Smooth muscle cell (in vitro differentiated cells): ENCODE measurements around the gene MEIS2. TPM values are rescaled to one million over a fixed set of nuclear protein-coding genes. Genes with fewer than 3 reads are reported as not detected.
A peak's percentile ranks its signal among the peaks of the same experiment; 100 is the strongest.

Experiments
- DNase-seq: peaks from one replicate; lab custom pipeline; 2025; ENCODE audit not compliant: unreplicated experiment; lab: John Stamatoyannopoulos, UW
- H2AFZ ChIP-seq: fragments of 200-600 bp; sonication (generic); 2 replicates; pipeline ENCODE4 v1.6.0; 2016; ENCODE audit warnings: antibody characterized with exemption, low read depth, mild to moderate bottlenecking
- H3F3A ChIP-seq: fragments of 200-600 bp; sonication (generic); 2 replicates; pipeline ENCODE4 v1.6.0; 2017; ENCODE audit warnings: antibody characterized with exemption, low read depth
- H3K27ac ChIP-seq: fragments of 200-600 bp; sonication (generic); 2 replicates; pipeline ENCODE4 v1.5.1; 2016; ENCODE audit warnings: low read depth, mild to moderate bottlenecking
- H3K27me3 ChIP-seq: fragments of 200-600 bp; sonication (generic); 2 replicates; pipeline ENCODE4 v1.6.1; 2016; ENCODE audit warnings: low read depth, mild to moderate bottlenecking
- H3K36me3 ChIP-seq: fragments of 200-600 bp; sonication (generic); 2 replicates; pipeline ENCODE4 v1.5.1; 2016; ENCODE audit warnings: low read depth
- H3K4me1 ChIP-seq: fragments of 200-600 bp; sonication (generic); 2 replicates; pipeline ENCODE4 v1.5.1; 2016; ENCODE audit warnings: low read depth
- H3K4me2 ChIP-seq: fragments of 200-600 bp; sonication (generic); 2 replicates; pipeline ENCODE4 v1.6.0; 2016; ENCODE audit warnings: mild to moderate bottlenecking
- H3K4me3 ChIP-seq: fragments of 200-600 bp; sonication (generic); 2 replicates; pipeline ENCODE4 v1.5.1; 2016; ENCODE audit warnings: mild to moderate bottlenecking
- H3K79me2 ChIP-seq: fragments of 200-600 bp; sonication (generic); 2 replicates; pipeline ENCODE4 v1.6.0; 2016; ENCODE audit warnings: low read depth, mild to moderate bottlenecking
- H3K9ac ChIP-seq: fragments of 200-600 bp; sonication (generic); 2 replicates; pipeline ENCODE4 v1.6.0; 2016; ENCODE audit warnings: low read depth
- H3K9me3 ChIP-seq: fragments of 200-600 bp; sonication (generic); replicated peaks from 2 replicates; pipeline ENCODE4 v1.5.1; 2016; ENCODE audit warnings: low read depth
- H4K20me1 ChIP-seq: fragments of 200-600 bp; sonication (generic); 2 replicates; pipeline ENCODE4 v1.6.0; 2016; ENCODE audit warnings: low read depth
- CTCF ChIP-seq: fragments of 200-600 bp; sonication (generic); IDR thresholded peaks from 2 replicates; pipeline ENCODE4 v1.5.1; 2017; ENCODE audit warnings: borderline replicate concordance, mild to moderate bottlenecking, antibody characterized with exemption; ENCODE audit not compliant: insufficient read depth, poor library complexity, severe bottlenecking
- WGBS: methylation state at CpG from one replicate; pipeline ENCODE4 v1.1.7; 2016; ENCODE audit warnings: low lambda C conversion rate; 5-methylcytosine and 5-hydroxymethylcytosine counted together
- polyA plus RNA-seq: library from polyadenylated mRNA; unstranded; fragments of >200 nt; fragmentation: Nextera tagmentation; extraction: Ambion mirVana; gene quantifications from 2 replicates; pipeline ENCODE4 v1.2.1, GENCODE V29; 2016
- total RNA-seq: library from RNA; depleted of rRNA; stranded (reverse); fragments of >200 nt; gene quantifications from 2 replicates; pipeline ENCODE4 v1.2.3, GENCODE V29; 2014

MEIS2 gene
- 18.8 and 33.4 TPM in 2 replicates for total RNA-seq
- polyA plus RNA-seq, result 13.0 and 16.7 TPM in 2 replicates

- Histone ChIP-seq H3F3A (peaks cover 11% of the 10 kb centered on the region), H4K20me1 (peaks cover 10% of the 10 kb centered on the region), H3K4me3 (peak within 1 kb of the TSS; percentile 96), H3K36me3 (no peaks in the 10 kb centered on the region), H3K27me3 (peaks cover 21% of the 10 kb centered on the region), H3K79me2 (peaks cover 67% of the 10 kb centered on the region), H3K27ac (peak within 1 kb of the TSS; percentile 89), H3K4me1 (peaks cover 30% of the 10 kb centered on the region), H2AFZ (peak within 1 kb of the TSS; percentile 86), H3K9ac (peak within 1 kb of the TSS; percentile 86), H3K9me3 (no peaks in the 10 kb centered on the region), H3K4me2 (peak within 1 kb of the TSS; percentile 99)
- peak; percentile 81 for DNase-seq
- TF ChIP-seq CTCF, result no peak
- WGBS, result under 1% methylated on average over 36 of the region's 67 CpGs
Observed at GRCh38 chr15:37100109-37100965, at the start of gene MEIS2. MEIS2 (minus strand) TSS chr15:37100549; CDS start chr15:37099466, 1,083 bp downstream.

DNA sequence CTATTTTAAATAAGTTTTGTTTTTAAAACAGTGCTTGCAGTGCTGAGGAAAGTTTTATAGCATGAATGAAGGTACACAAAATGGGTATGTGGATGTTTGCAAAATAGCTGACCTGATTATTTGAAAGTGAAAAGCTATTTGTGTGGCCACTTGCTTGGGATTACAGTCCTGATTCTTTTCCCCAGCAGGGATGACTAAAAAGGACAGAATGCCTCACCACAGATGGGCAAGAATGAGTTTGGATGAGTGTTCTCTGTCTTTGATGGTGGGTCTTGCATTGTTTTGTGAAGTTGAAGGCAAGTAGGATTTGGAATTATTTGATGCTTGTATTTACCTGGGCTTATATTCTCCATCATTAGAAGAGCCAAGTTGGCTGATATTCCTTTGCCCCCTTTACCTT, 48.8 kb upstream of the MEIS2 start:
- Histone ChIP-seq H3F3A (no peaks in the 10 kb centered on the region), H3K4me3 (no peak overlapping the region), H3K27ac (no peak overlapping the region), H3K4me2 (no peak overlapping the region), H3K9me3 (no peaks in the 10 kb centered on the region), H3K36me3 (no peaks in the 10 kb centered on the region), H3K9ac (no peak overlapping the region), H3K27me3 (no peaks in the 10 kb centered on the region), H4K20me1 (no peaks in the 10 kb centered on the region), H3K4me1 (peaks cover 11% of the 10 kb centered on the region), H2AFZ (no peak overlapping the region), H3K79me2 (no peaks in the 10 kb centered on the region)
- DNase-seq, result no peak
- TF ChIP-seq CTCF, result no peak

DNA sequence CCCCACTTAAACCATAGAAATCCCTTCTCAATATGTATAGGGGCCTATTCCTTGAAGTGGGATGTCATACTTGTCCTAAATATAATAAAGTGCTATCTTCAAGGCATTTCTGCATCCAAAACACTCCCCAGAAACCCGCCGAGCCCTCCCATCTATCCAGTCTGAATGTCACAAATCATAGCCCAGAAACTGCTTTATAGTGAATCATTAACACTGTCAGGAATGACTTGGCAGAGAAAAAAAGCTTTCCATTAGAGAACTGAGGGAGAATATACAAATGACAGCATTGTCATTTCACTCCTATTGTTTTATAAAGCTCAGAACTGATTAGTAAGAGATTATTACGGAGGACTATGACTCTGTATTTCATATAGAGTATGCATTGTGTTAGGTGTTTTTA, 48.4 kb upstream of the MEIS2 start:
- no peak overlapping the region for H3K9ac ChIP-seq
- 84% methylated on average over 3 of the region's 3 CpGs for WGBS
- H3K4me1 ChIP-seq, result peaks cover 11% of the 10 kb centered on the region
- DNase-seq, result no peak
- H3K36me3 ChIP-seq, result no peaks in the 10 kb centered on the region
- no peak overlapping the region for H2AFZ ChIP-seq
- no peak for TF ChIP-seq CTCF
- no peaks in the 10 kb centered on the region for H3K9me3 ChIP-seq
- H4K20me1 ChIP-seq, result no peaks in the 10 kb centered on the region
- no peak overlapping the region for H3K4me2 ChIP-seq
- no peaks in the 10 kb centered on the region for H3K79me2 ChIP-seq
- H3K27me3 ChIP-seq, result no peaks in the 10 kb centered on the region
- H3F3A ChIP-seq, result no peaks in the 10 kb centered on the region
- no peak overlapping the region for H3K27ac ChIP-seq
- H3K4me3 ChIP-seq, result no peak overlapping the region

DNA sequence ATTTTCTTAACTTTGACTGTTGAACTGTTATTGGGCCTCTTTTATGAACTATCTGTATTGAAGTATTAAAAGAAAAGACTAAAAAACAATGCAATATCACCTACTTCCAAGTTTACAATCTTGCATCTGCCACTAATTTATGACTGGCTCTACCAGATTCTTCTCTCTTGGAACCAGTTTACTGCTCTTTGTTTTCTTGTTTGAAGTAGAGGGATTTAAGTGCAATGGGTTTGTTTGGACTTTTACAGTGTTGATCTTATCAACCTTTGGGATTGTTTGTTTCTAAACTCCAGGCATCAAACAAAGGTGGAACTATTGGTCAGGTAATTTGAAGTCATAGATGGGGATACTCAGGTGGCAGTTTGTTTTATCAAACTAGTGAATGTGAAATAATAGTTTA, 43.0 kb upstream of the MEIS2 start:
- no peaks in the 10 kb centered on the region for H3K9me3 ChIP-seq
- H3K9ac ChIP-seq, result no peak overlapping the region
- no peaks in the 10 kb centered on the region for H3K79me2 ChIP-seq
- H3K4me2 ChIP-seq, result no peak overlapping the region
- no peak overlapping the region for H3K27ac ChIP-seq
- H2AFZ ChIP-seq, result no peak overlapping the region
- no peaks in the 10 kb centered on the region for H3K27me3 ChIP-seq
- no peak for DNase-seq
- H3K36me3 ChIP-seq, result no peaks in the 10 kb centered on the region
- no peak overlapping the region for H3K4me3 ChIP-seq
- no peaks in the 10 kb centered on the region for H4K20me1 ChIP-seq
- H3F3A ChIP-seq, result no peaks in the 10 kb centered on the region
- TF ChIP-seq CTCF, result no peak
- peaks cover 3% of the 10 kb centered on the region for H3K4me1 ChIP-seq
